Activated B cell treated with CpG ODN at 0.5 μM for 24 hours (primary cell): Measurements from ENCODE around the gene TGFBR2. TPM values are rescaled to one million over a fixed set of nuclear protein-coding genes. Genes with fewer than 3 reads are reported as not detected.
"Not testable (repeated sequence)": the region's sequence is repeated elsewhere in the genome, so short reads cannot be mapped to it uniquely, and the experiment has no call there.

Experiments
- ATAC-seq: fragments of 200-7000 bp; cut with Tn5 transposase; one replicate; pipeline ENCODE4 v1.10.0; 2021; ENCODE audit warnings: low read depth, mild to moderate bottlenecking, moderate library complexity
- CTCF ChIA-PET: fragments of 350-600 bp; sonication (Branson Sonifier 250); formaldehyde crosslinking; loops from one replicate; lab custom pipeline; 2021; ENCODE audit warnings: antibody characterized with exemption; lab: Charles Lee
- POLR2A ChIA-PET: fragments of 350-600 bp; sonication (Branson Sonifier 250); formaldehyde crosslinking; loops from one replicate; lab custom pipeline; 2021; ENCODE audit warnings: antibody characterized with exemption; lab: Charles Lee
- DNase-seq: peaks from one replicate; pipeline ENCODE4 v3.0.0; 2022
- H3K27ac Mint-ChIP-seq: one replicate; pipeline ENCODE4 v1.8.0; 2020; ENCODE audit warnings: mixed read lengths
- H3K27me3 Mint-ChIP-seq: one replicate; pipeline ENCODE4 v1.8.0; 2021; ENCODE audit warnings: mixed read lengths
- H3K36me3 Mint-ChIP-seq: one replicate; pipeline ENCODE4 v1.8.0; 2021; ENCODE audit warnings: low read depth, mixed read lengths
- H3K4me1 Mint-ChIP-seq: one replicate; pipeline ENCODE4 v1.8.0; 2021; ENCODE audit warnings: mixed read lengths
- H3K4me3 Mint-ChIP-seq: one replicate; pipeline ENCODE4 v1.8.0; 2020; ENCODE audit warnings: mild to moderate bottlenecking, mixed read lengths
- H3K9me3 Mint-ChIP-seq: one replicate; pipeline ENCODE4 v1.8.0; 2020; ENCODE audit warnings: mixed read lengths
- intact Hi-C: fragments of 100-400 bp; cut with micrococcal nuclease; formaldehyde crosslinking; loops from one replicate; pipeline ENCODE4 v1.15.1; 2024
- total RNA-seq: library from RNA; stranded (reverse); gene quantifications from 2 replicates; pipeline ENCODE4 v1.2.3, GENCODE V29; 2022
- TF ChIP-seq, protein P1 (sequence below): fragments of 200-600 bp; IDR thresholded peaks from one replicate; pipeline ENCODE4 v1.8.0; 2022; ENCODE audit warnings: antibody characterized with exemption, mild to moderate bottlenecking

The TGFBR2 gene
- total RNA-seq, 1 donor from 2014 or later: 104 TPM

DNA sequence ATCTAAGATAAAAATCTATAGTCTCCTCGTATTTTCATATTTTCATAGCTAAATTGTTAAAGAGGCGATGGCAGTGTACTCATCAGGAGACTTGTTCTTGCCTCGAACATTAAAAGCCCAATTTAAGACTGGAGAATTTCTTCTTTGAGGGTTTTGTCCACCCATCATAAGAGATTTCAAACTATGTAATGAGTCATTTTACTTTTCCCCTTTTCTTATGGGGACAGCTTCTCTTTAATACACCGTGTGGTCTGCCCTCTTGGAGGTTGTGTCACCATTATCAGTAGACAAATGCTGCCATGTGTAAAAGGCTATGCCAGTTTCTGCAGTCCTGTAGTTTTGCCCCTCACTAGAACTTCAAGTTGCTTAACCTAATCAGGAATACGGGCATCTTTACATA is 16.9 kb downstream of the TGFBR2 start:
- intact Hi-C loops: loop anchor here (1.0 to 10.0 kb wide), 4 partner anchors 8 to 509 kb away; no protein-coding TSS in a partner anchor
- Mint-ChIP-seq H3K4me3 (peak overlapping the region; percentile 70), H3K27me3 (no peaks in the 10 kb centered on the region), H3K27ac (peak overlapping the region; percentile 91), H3K4me1 (peaks cover 94% of the 10 kb centered on the region), H3K9me3 (no peaks in the 10 kb centered on the region), H3K36me3 (peaks cover 64% of the 10 kb centered on the region)
- TF ChIP-seq, protein P1, sequence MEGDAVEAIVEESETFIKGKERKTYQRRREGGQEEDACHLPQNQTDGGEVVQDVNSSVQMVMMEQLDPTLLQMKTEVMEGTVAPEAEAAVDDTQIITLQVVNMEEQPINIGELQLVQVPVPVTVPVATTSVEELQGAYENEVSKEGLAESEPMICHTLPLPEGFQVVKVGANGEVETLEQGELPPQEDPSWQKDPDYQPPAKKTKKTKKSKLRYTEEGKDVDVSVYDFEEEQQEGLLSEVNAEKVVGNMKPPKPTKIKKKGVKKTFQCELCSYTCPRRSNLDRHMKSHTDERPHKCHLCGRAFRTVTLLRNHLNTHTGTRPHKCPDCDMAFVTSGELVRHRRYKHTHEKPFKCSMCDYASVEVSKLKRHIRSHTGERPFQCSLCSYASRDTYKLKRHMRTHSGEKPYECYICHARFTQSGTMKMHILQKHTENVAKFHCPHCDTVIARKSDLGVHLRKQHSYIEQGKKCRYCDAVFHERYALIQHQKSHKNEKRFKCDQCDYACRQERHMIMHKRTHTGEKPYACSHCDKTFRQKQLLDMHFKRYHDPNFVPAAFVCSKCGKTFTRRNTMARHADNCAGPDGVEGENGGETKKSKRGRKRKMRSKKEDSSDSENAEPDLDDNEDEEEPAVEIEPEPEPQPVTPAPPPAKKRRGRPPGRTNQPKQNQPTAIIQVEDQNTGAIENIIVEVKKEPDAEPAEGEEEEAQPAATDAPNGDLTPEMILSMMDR: no peak
- POLR2A ChIA-PET: interaction anchor here (0.7 to 2.4 kb wide), 13 partner anchors 8 to 336 kb away, joined by 3 to 35 read pairs (median 9); partner anchors contain the start of gene TGFBR2
- DNase-seq (no peak), ATAC-seq (peak; percentile 45)
- CTCF ChIA-PET: interaction anchor here (0.9 to 1.7 kb wide), 7 partner anchors 11 to 425 kb away, joined by 3 to 9 read pairs (median 3); partner anchors contain the start of gene TGFBR2

DNA sequence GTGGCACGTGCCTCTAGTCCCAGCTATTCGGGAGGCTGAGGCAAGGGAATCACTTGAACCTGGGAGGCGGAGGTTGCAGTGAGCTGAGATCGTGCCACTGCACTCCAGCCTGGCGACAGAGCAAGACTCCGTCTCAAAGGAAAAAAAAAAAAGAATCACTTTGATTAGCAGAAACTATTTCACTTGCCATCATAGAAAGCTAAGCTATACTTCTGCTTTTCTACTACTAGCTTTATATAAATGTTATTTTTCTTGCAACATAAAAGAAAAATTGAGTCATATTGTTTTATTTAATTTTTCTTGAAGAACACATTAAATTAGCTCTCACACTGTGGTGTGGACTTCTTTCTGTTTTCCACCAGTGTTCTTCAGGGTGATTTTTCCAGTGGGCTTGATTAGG is 18.1 kb downstream of the TGFBR2 start:
- ATAC-seq: peak; percentile 20
- Mint-ChIP-seq H3K36me3 (peaks cover 67% of the 10 kb centered on the region), H3K4me3 (peak overlapping the region; percentile 75), H3K4me1 (peaks cover 94% of the 10 kb centered on the region), H3K27ac (peak overlapping the region; percentile 91)
- ChIA-PET POLR2A (interaction anchor here (0.6 to 3.7 kb wide), 14 partner anchors 8 to 70 kb away, joined by 3 to 35 read pairs (median 5); partner anchors contain the start of gene TGFBR2), CTCF (interaction anchor here (0.7 kb wide), 1 partner anchor 21 kb away, joined by 3 read pairs; no protein-coding TSS in a partner anchor)
- not testable (repeated sequence) for H3K9me3 Mint-ChIP-seq, DNase-seq, H3K27me3 Mint-ChIP-seq
- intact Hi-C loops: loop anchor here (1.0 to 10.0 kb wide), 4 partner anchors 20 to 510 kb away; no protein-coding TSS in a partner anchor

DNA sequence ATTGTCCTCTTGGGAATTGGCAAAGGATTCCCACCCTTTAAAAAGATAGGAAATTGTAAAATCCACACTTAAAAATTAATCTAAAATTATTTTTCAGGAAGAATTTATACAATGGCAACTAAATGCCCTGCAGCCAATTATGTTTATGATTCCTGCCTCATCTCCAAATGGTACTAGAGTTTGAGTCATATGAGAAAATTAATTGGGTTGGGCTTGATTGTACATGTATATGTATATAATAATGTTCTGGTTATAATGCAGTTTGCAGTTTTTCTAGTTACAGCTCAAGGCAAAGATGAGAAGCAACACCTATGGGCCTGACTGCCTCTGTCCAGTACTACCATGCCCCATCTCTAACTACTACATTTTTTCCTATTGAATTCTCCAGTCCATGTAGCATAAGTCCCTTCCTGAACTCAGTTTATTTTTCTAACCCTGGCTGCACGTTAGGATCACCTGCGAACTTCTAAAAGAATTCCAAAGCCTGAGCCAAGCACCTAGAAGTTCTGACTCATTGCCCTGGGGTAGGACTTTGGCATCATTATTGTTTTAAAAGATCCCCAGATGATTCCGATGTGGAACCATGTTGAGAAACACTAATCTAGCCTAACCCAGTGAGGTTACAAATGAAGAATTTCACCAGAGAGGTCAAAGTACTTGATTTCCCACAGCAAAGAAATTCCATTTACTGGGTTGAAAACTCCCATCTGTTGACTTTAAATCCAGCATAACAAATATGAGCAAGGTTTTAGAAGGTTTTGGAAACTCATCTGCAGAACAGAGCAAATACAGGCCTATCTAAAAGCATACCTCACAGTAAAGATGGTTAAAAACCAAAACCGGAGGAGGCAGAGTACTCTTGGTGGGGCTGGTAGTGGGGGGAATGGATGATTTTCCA is 19.4 kb downstream of the TGFBR2 start:
- peak overlapping the region; percentile 91 for H3K27ac Mint-ChIP-seq
- CTCF ChIA-PET: no interaction called here
- TF ChIP-seq, protein P1: no peak
- H3K4me1 Mint-ChIP-seq: peaks cover 94% of the 10 kb centered on the region
- H3K9me3 Mint-ChIP-seq: no peaks in the 10 kb centered on the region
- no peak overlapping the region for H3K4me3 Mint-ChIP-seq
- POLR2A ChIA-PET: interaction anchor here (1.3 to 3.7 kb wide), 7 partner anchors 10 to 32 kb away, joined by 5 to 35 read pairs (median 6); partner anchors contain the start of gene TGFBR2
- ATAC-seq: no peak
- no peak for DNase-seq
- intact Hi-C loops: loop anchor here (5.0 to 10.0 kb wide), 3 partner anchors 428 to 583 kb away; no protein-coding TSS in a partner anchor
- no peaks in the 10 kb centered on the region for H3K27me3 Mint-ChIP-seq
- H3K36me3 Mint-ChIP-seq: peaks cover 72% of the 10 kb centered on the region

DNA sequence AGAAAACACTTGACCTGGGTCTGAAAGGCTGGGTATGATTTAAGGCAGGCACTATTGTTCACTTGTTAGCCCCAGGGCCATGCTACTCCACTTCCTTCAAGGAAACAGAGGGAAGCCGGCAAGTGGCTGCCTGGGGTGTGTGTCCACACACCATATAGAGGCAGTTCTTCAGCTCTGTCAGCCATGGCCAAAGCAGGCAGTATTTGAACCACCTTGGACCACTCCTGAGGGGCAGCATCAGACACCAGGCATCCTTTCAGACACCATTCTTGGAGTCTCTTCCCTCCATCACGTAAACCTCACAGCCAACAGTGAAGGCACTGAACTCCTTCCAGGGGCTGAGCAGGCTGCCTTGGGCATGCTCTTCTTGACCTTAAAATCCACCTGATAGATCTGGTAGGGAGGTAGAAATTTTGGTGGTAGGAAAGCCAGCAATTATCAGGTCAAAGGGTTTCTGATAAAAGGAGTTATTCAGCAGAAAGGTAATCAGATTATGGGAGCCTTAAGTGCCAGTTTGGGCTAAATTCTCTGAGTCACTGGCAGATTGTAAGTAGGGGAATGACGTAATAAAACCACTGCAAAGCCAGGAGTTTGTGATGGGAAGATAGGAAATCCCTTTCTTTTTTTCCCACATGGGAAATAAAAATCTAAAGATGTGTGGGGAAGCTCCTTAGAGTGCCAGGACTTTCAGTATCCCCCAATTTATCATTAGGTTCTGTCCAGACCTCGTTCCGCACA is 20.2 kb downstream of the TGFBR2 start:
- POLR2A ChIA-PET: interaction anchor here (3.7 kb wide), 1 partner anchor 19 kb away, joined by 35 read pairs; the partner anchor contains the start of gene TGFBR2
- Mint-ChIP-seq H3K27ac (peak overlapping the region; percentile 91), H3K4me3 (peak overlapping the region; percentile 13)

More for the DNA sequence above, 20.2 kb downstream of the TGFBR2 start:
- Mint-ChIP-seq H3K4me1 (peaks cover 94% of the 10 kb centered on the region), H3K27me3 (no peaks in the 10 kb centered on the region), H3K9me3 (no peaks in the 10 kb centered on the region), H3K36me3 (peaks cover 70% of the 10 kb centered on the region)
- no peak for ATAC-seq
- TF ChIP-seq, protein P1: no peak
- intact Hi-C loops: loop anchor here (5.0 to 10.0 kb wide), 3 partner anchors 429 to 584 kb away; no protein-coding TSS in a partner anchor
- no peak for DNase-seq
- CTCF ChIA-PET: no interaction called here
